HG02970 (cell line): ENCODE data around the gene PLXNA4.
"Not testable (repeated sequence)": the region's sequence is repeated elsewhere in the genome, so short reads cannot be mapped to it uniquely, and the experiment has no call there.

Source experiments
- ATAC-seq: cut with Tn5 transposase; IDR thresholded peaks from one replicate; pipeline ENCODE4 v1.9.1; 2021; ENCODE audit warnings: mild to moderate bottlenecking, moderate library complexity, moderate number of reproducible peaks; ENCODE audit not compliant: unreplicated experiment, low FRiP score

PLXNA4 gene

GRCh38 chr7:132397070-132397469 lies 179.2 kb downstream of the PLXNA4 start:
- no peak for ATAC-seq

GRCh38 chr7:132395361-132395760 lies 180.9 kb downstream of the PLXNA4 start:
- no peak for ATAC-seq

- ATAC-seq, result no peak
Measured at GRCh38 chr7:132394283-132395198, 181.7 kb downstream of the PLXNA4 start.

GRCh38 chr7:132393789-132394261 lies 182.4 kb downstream of the PLXNA4 start:
- no peak for ATAC-seq

- no peak for ATAC-seq
Measured at GRCh38 chr7:132392713-132393112, 183.6 kb downstream of the PLXNA4 start.

GRCh38 chr7:132390705-132391104 lies 185.6 kb downstream of the PLXNA4 start:
- no peak for ATAC-seq

- ATAC-seq, result not testable (repeated sequence)
Measured at GRCh38 chr7:132390049-132390448, 186.2 kb downstream of the PLXNA4 start.

GRCh38 chr7:132388688-132389087 lies 187.6 kb downstream of the PLXNA4 start:
- no peak for ATAC-seq

- no peak for ATAC-seq
Measured at GRCh38 chr7:132387596-132387995, 188.7 kb downstream of the PLXNA4 start.

GRCh38 chr7:132386201-132386681 lies 190.0 kb downstream of the PLXNA4 start:
- no peak for ATAC-seq

GRCh38 chr7:132383962-132384361 lies 192.3 kb downstream of the PLXNA4 start:
- ATAC-seq, result no peak

- ATAC-seq, result no peak
Measured at GRCh38 chr7:132381742-132382472, 194.4 kb downstream of the PLXNA4 start.

- no peak for ATAC-seq
Measured at GRCh38 chr7:132380059-132380458, 196.2 kb downstream of the PLXNA4 start.

- ATAC-seq, result no peak
Measured at GRCh38 chr7:132379292-132379691, 197.0 kb downstream of the PLXNA4 start.

GRCh38 chr7:132377703-132378584 lies 198.3 kb downstream of the PLXNA4 start:
- no peak for ATAC-seq

GRCh38 chr7:132377015-132377414 lies 199.3 kb downstream of the PLXNA4 start:
- no peak for ATAC-seq

GRCh38 chr7:132376361-132377013 lies 199.8 kb downstream of the PLXNA4 start:
- no peak for ATAC-seq

- no peak for ATAC-seq
Measured at GRCh38 chr7:132373879-132374278, 202.4 kb downstream of the PLXNA4 start.

GRCh38 chr7:132373041-132373440 lies 203.2 kb downstream of the PLXNA4 start:
- no peak for ATAC-seq

GRCh38 chr7:132371948-132372347 lies 204.3 kb downstream of the PLXNA4 start:
- no peak for ATAC-seq
